M059J (cell line): ENCODE data around the gene ADCK2. TPM values are rescaled to one million over a fixed set of nuclear protein-coding genes. Genes with fewer than 3 reads are reported as not detected.
"Not testable (repeated sequence)": the region's sequence is repeated elsewhere in the genome, so short reads cannot be mapped to it uniquely, and the experiment has no call there.

ENCODE experiments used
- DNase-seq: peaks from one replicate; pipeline ENCODE4 v3.0.0-alpha.2; 2012; ENCODE audit warnings: low read depth
- total RNA-seq: library from RNA; depleted of rRNA; stranded (reverse); fragments of >200 nt; shearing (Covaris generic); gene quantifications from 2 replicates; pipeline ENCODE4 v1.2.3, GENCODE V29; 2014

ADCK2 gene
- total RNA-seq, 1 experiment from 2014 or later: 22.0 TPM

GRCh38 chr7:140693849-140694248 lies 21.1 kb downstream of the ADCK2 start:
- not testable (repeated sequence) for DNase-seq

- no peak for DNase-seq
Observed at GRCh38 chr7:140694592-140694991, 21.8 kb downstream of the ADCK2 start.

GRCh38 chr7:140695381-140695780 lies 22.6 kb downstream of the ADCK2 start:
- DNase-seq: no peak

GRCh38 chr7:140696024-140696679 lies 23.4 kb downstream of the ADCK2 start:
- DNase-seq: peak; percentile 92

- peak; percentile 82 for DNase-seq
Observed at GRCh38 chr7:140696680-140697446, 24.1 kb downstream of the ADCK2 start, which contains the start of gene NDUFB2. TSS of gene NDUFB2 (plus strand) at chr7:140696708. CDS start at chr7:140696745, 37 bp downstream.

GRCh38 chr7:140697447-140698143 lies 24.9 kb downstream of the ADCK2 start:
- DNase-seq: no peak

GRCh38 chr7:140698477-140698876 lies 25.7 kb downstream of the ADCK2 start:
- no peak for DNase-seq

GRCh38 chr7:140702774-140703173 lies 30.0 kb downstream of the ADCK2 start:
- peak; percentile 15 for DNase-seq

GRCh38 chr7:140704205-140704604 lies 31.5 kb downstream of the ADCK2 start:
- no peak for DNase-seq

- DNase-seq: no peak
Observed at GRCh38 chr7:140707132-140707531, 34.4 kb downstream of the ADCK2 start.

GRCh38 chr7:140708764-140709163 lies 36.0 kb downstream of the ADCK2 start:
- DNase-seq: not testable (repeated sequence)

GRCh38 chr7:140712392-140712791 lies 39.6 kb downstream of the ADCK2 start:
- not testable (repeated sequence) for DNase-seq

GRCh38 chr7:140714331-140715040 lies 41.7 kb downstream of the ADCK2 start:
- no peak for DNase-seq

GRCh38 chr7:140719721-140720120 lies 47.0 kb downstream of the ADCK2 start:
- peak; percentile 10 for DNase-seq

- no peak for DNase-seq
Observed at GRCh38 chr7:140722254-140722653, 49.5 kb downstream of the ADCK2 start.

GRCh38 chr7:140723006-140723405 lies 50.3 kb downstream of the ADCK2 start:
- no peak for DNase-seq

GRCh38 chr7:140723574-140723973 lies 50.8 kb downstream of the ADCK2 start:
- DNase-seq: no peak

- DNase-seq: no peak
Observed at GRCh38 chr7:140724706-140725105, 52.0 kb downstream of the ADCK2 start.

- DNase-seq: peak; percentile 25
Observed at GRCh38 chr7:140726281-140726680, 53.5 kb downstream of the ADCK2 start.

- DNase-seq: no peak
Observed at GRCh38 chr7:140732416-140732815, 59.7 kb downstream of the ADCK2 start.

GRCh38 chr7:140734096-140734495 lies 61.4 kb downstream of the ADCK2 start:
- DNase-seq: no peak

- no peak for DNase-seq
Observed at GRCh38 chr7:140734729-140735128, 62.0 kb downstream of the ADCK2 start.
